Activated CD8-positive, alpha-beta memory T cell treated with anti-CD3 and anti-CD28 coated beads for 24 hours (primary cell): ENCODE measurements around the gene GNAT1.

Experiments used
- DNase-seq: peaks from one replicate; pipeline ENCODE4 v3.0.0-alpha.2; 2020

GNAT1 gene

GRCh38 chr3:50190936-50191660 is at the start of gene GNAT1:
GNAT1 (plus strand) TSS chr3:50191610; CDS start chr3:50191726, 116 bp downstream.
- DNase-seq, result no peak

GRCh38 chr3:50146316-50146901 is 45.0 kb upstream of the GNAT1 start:
- no peak for DNase-seq

DNA sequence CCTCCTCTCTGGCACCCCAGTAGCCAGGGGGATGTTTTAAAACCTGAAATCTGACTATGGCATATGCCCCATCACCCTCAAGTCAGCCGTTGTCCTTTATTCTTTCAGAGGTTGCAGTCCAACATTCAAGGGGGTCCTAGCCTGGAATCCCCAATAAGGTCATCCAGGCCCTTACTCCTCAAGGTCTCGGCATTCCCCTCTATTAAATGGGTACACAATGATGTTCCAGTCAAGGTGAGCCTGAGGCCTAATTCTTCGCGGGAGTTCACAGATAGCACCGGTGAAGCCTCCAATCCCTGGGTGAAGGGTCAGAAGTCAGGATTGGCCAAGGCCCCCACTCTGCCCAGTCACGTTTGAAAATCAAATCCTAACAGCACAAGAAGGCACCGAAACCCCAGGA is 44.4 kb upstream of the GNAT1 start:
- no peak for DNase-seq

DNA sequence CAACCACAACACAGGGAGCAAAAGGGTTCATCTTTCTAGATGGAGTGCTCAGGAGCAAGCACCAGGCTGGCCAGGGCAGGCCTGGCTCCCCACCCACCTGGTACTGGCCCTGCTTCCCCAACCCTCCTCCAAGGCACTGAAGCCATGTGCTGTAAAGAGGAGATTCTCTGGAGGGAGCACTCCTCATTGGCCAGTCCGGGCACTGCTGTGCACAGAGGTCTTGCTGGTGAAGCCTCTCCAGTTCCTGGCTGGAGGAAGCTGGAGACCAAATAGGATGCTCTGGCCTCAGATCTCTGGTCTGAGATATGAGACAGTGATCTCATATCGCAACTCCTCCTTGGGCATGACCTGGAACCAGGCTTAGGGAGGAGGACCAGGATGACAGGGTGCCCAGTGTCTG is 44.0 kb upstream of the GNAT1 start:
- no peak for DNase-seq

DNA sequence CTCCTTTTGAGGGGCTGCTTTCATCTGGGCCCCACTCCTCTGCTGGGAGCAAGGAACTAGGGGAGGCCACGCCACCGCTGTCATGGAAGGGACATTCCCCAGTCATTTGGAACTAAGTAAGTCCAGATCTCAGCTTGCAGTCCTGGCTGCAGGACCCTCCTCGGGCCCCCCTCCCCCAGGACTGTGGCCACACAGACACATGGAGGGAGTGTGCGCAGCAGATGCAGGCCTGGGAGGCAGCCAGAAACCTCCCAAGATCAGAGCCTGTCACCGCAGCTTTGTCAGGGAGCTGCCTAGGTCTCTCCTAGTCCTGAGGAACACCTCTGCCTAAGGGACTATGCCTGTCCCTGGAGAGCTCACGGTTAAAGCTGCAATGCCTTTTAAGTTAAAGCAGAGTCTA is 43.5 kb upstream of the GNAT1 start:
- no peak for DNase-seq

DNA sequence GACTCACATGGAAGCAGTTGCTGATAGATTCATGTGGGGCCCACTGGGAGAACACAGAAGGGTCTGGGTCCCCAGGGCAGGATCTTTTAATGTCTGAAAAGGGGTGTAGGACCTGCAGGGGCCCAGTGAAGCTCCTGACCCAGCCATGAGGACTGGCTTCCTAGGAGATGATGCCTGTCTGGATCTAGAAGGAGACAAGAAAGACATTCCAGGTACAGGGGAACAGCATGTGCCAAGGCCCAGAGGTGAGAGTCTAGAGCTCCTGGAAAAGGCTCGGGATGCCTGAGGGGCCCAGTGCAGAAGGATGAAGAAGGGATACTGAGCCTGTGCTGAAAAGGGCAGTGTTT is 41.0 kb upstream of the GNAT1 start:
- no peak for DNase-seq

GRCh38 chr3:50150863-50151686 is 40.3 kb upstream of the GNAT1 start:
- DNase-seq, result no peak

DNA sequence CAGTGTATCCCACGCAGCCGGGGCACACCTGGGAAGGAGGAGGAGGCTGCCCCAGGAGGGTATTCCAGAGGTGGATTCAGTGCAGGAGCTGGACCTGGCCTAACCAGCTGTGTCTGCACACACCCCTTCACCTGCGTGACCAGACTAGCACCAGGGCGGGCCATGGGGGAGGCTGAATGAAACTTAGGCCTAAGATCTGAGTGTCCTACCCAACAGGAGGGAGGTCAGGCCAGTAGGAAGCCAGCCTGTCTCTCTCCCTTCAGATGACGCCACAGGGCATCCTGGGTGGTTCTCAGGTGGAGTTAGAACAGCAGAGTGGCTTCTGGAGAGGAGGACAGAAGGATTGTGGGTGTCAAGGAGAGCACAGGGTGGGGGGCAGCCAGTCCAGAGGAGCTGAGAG is 39.7 kb upstream of the GNAT1 start:
- no peak for DNase-seq

- no peak for DNase-seq
Measured at GRCh38 chr3:50153782-50154475, 37.5 kb upstream of the GNAT1 start.

- peak; percentile 83 for DNase-seq
Measured at GRCh38 chr3:50154476-50154839, 37.0 kb upstream of the GNAT1 start.

DNA sequence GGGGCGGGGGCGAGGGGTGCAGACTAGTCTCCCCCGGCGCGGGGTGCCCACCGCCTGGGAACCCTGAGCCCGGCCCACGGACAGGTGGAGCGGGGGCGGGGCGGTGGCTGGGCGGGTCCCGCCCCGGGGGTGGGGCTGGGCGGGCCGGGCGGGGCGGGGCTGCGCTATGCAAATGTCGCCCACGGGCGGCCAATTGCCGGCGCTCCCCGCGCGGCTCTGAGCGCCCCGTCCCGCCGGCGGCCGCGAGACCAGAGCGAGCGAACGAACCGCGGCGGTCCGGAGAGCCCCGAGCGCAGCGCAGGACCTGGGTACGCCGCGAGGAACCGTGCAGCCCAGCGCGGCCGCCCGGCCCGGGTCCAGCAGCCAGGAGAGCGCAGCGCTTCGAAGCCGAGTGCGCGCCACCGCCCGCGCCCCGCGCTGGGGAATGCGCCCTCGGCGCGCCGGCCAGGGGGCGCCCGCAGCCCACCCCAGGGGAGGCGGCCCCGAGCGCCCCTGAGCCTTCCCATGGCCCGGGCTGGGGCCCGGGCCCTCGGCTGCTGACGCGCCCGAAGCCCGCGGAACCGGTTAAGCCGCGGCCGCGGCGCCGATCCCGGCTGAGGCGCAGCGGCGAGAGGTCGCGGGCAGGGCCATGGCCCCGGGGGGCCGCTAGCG is 36.4 kb upstream of the GNAT1 start, which contains the start of gene SEMA3F:
SEMA3F (plus strand) TSS at position 485 of the 651 bp plus-strand sequence. CDS start 4,299 bp downstream, outside the sequence.
- no peak for DNase-seq

DNA sequence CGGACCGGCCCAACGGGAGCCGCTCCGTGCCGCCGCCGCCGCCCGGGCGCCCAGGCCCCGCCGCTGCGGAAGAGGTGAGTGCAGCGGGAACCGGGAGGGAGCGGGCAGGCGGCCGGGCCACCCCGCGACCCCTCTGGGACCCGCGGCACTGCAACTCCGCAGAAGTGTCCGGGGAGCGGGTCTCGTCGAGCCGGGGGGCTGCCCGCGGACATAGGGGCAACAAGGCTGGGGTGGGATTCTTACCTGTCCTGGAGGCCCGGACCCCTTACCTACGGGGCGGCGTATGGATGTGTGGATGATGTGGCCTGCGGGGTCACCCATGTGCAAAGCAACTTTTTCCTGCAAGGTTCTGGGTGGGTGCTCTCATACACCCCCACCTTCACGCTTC is 35.9 kb upstream of the GNAT1 start:
- peak; percentile 58 for DNase-seq

DNA sequence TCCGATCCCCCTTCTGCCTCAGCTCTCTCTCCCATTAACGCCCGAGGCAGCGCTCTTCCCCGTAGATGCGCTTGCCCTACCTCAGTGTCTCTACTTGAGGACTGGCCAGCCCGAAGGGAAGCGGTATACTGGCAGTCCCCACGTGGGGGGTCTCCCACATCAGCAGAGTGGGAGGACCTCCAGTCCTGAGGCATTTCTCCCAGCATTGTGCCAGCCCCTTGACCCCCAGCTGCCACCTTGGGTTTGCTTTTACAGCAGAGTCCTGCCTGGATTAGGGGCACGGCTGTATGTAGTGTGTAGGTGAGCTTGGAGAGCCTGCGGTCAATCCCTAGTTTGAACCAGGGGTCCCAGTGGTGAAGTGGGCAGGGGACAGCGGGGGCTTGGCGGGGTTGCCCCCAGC is 35.5 kb upstream of the GNAT1 start:
- peak; percentile 60 for DNase-seq

DNA sequence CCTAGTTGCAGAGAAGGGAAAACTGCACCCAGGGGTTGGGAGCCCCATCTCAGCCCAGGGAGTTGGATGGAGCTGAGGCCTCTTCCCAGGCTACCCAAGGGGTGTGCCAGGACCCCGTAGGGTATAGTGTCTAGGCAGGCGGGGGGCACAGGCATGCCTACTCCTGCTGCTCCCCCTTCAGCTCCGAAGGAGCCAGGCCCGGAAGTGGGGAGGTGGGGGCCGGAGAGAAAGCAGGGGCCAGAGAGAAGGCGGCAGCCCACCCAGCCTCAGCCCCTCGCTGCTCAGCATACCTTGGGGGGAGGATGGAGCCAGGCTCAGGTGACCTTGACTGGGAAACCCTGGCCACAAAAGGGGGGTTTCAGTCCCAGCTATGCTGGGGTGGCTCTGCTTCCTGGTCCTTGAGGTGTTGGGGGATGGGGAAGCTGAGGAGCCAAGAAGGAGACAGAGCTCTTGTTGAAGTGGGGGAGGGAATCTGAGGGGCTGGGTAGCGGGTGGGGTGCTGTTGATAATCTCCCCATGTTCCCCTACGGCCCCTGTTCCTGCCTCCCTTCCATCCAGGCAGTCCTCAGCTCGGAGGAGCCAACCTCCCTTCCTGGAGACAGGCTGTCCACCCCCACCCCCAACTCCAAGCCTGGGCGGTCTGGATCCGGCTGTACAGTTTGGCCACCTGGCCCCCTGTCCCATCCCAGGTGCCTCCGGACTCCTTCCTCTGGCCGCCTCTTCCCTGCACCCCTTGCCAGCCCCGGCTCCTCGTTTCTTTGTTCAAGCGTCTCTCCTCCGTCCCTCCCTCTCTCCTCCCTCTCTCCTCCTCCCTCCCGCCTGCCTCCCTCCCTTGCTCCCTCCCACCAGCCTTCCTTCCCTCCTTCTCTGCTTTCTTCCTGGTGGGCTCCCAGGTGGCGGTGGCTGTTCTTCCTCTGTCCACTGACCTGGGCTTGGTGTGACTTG is 34.6 kb upstream of the GNAT1 start:
- DNase-seq, result no peak

DNA sequence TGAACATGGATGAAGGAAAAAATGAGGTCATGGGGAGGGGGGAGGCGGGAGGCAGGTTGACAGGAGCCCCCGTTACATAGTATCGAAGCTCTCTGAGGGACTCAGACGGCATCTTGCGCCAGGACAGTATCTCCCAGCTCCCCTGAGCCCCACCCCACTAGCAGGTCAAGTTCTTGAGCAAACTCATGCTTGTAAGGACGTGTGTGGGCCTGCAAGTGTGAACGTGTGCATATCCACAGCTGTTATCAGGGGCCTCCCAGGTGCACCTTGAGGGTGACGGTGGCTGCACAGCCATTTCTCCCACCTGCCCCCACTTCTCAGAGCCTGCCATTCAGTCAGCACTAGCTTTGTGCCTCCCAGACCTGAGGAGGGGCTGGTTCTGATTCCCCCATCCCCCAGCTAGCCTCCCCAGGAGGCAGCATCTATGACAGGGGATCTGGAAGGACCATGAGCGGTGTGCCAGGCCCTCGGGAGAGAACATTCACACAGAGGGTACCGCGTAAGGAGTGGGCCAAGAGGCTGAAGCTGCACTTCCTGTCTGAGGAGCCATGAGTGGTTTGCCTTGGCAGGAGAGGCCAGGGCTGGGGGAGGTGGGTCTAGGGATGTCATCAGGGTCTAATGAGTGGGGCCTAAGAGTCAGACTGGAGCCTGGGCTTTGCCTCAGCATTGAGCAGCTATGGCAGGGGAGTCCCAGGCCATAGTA is 33.4 kb upstream of the GNAT1 start:
- no peak for DNase-seq

- DNase-seq, result no peak
Measured at GRCh38 chr3:50158530-50159146, 32.8 kb upstream of the GNAT1 start.

- no peak for DNase-seq
Measured at GRCh38 chr3:50160561-50160983, 30.8 kb upstream of the GNAT1 start.

DNA sequence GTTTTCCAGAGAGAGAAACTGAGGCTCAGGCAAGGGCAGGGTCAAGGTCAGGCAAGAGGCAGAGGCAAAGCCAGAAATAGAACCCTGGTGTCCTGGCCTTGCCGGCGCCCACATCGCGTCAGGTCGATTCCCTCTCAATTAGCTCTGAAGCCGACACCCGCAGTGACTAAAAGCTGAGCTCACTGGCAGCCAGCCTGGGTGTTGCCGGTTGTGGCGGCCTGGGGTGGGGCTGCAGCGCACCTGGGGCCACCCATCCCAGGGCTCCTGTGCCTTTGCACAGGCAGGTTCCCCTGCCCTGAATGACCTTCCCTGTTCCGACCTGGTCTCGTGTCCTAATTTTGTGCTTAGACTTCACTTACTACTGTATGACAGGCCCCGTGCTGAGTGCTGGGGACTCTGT is 30.1 kb upstream of the GNAT1 start:
- DNase-seq, result no peak

- DNase-seq, result no peak
Measured at GRCh38 chr3:50162034-50162883, 29.2 kb upstream of the GNAT1 start.
